Keratinocyte (primary cell): ENCODE measurements around the gene YIPF1. TPM values are rescaled to one million over a fixed set of nuclear protein-coding genes. Genes with fewer than 3 reads are reported as not detected.

Experiments used
- DNase-seq: peaks from one replicate; pipeline ENCODE4 v3.0.0-alpha.2; 2011; ENCODE audit warnings: low read depth, missing footprints, low spot score
- FAIRE-seq: peaks from 2 replicates; lab custom pipeline; 2011; peaks lifted over from hg19 to GRCh38; lab: Jason Lieb, UNC
- H2AFZ ChIP-seq: 2 replicates; pipeline ENCODE4 v1.6.0; 2012; ENCODE audit warnings: low read length, control low read depth, inconsistent platforms; ENCODE audit not compliant: control insufficient read depth
- H3K27ac ChIP-seq: 2 replicates; pipeline ENCODE4 v1.5.1; 2011; ENCODE audit warnings: low read length; ENCODE audit not compliant: control insufficient read depth, insufficient read depth
- H3K27me3 ChIP-seq: 3 replicates; pipeline ENCODE4 v1.6.0; 2011; ENCODE audit warnings: low read length; ENCODE audit not compliant: control insufficient read depth, insufficient read depth; ENCODE audit errors: extremely low read depth
- H3K36me3 ChIP-seq, 2 experiments: 2 replicates in 1 of 2; 3 replicates in 1 of 2; pipeline ENCODE4 v1.5.1; 2011; ENCODE audit warnings: low read length in 2 of 2, mild to moderate bottlenecking in 1 of 2; ENCODE audit not compliant: control insufficient read depth in 2 of 2, insufficient read depth in 2 of 2; ENCODE audit errors: extremely low read depth in 1 of 2
- H3K4me1 ChIP-seq: 3 replicates; pipeline ENCODE4 v1.5.1; 2011; ENCODE audit warnings: low read length; ENCODE audit not compliant: control insufficient read depth, insufficient read depth; ENCODE audit errors: extremely low read depth
- H3K4me2 ChIP-seq: 3 replicates; pipeline ENCODE4 v1.6.0; 2011; ENCODE audit warnings: low read depth, low read length; ENCODE audit not compliant: control insufficient read depth, insufficient read depth; ENCODE audit errors: extremely low read depth
- H3K4me3 ChIP-seq, 3 experiments: fragments of 200-600 bp in 1 of 3; sonication (generic) in 1 of 3; 2 replicates in 2 of 3; 3 replicates in 1 of 3; pipeline ENCODE4 v1.5.1; 2011 to 2016; ENCODE audit warnings: low read length in 3 of 3, mild to moderate bottlenecking in 3 of 3, control low read depth in 2 of 3, inconsistent platforms in 1 of 3, low read depth in 1 of 3, mixed read lengths in 1 of 3, mixed run types in 1 of 3, moderate library complexity in 1 of 3; ENCODE audit not compliant: control insufficient read depth in 2 of 3, insufficient read depth in 2 of 3; ENCODE audit errors: extremely low read depth in 1 of 3
- H3K79me2 ChIP-seq: 2 replicates; pipeline ENCODE4 v1.6.0; 2012; ENCODE audit warnings: low read length; ENCODE audit not compliant: control insufficient read depth, insufficient read depth
- H3K9ac ChIP-seq: 3 replicates; pipeline ENCODE4 v1.6.0; 2011; ENCODE audit warnings: low read length; ENCODE audit not compliant: control insufficient read depth, insufficient read depth; ENCODE audit errors: extremely low read depth
- H3K9me1 ChIP-seq: 3 replicates; pipeline ENCODE4 v1.6.0; 2011; ENCODE audit warnings: low read length; ENCODE audit not compliant: control insufficient read depth, insufficient read depth; ENCODE audit errors: extremely low read depth
- H3K9me3 ChIP-seq: 2 replicates; pipeline ENCODE4 v1.5.1; 2012; ENCODE audit warnings: low read depth, low read length; ENCODE audit not compliant: control insufficient read depth
- H4K20me1 ChIP-seq: 3 replicates; pipeline ENCODE4 v1.6.0; 2011; ENCODE audit warnings: low read length; ENCODE audit not compliant: control insufficient read depth, insufficient read depth; ENCODE audit errors: extremely low read depth
- EZH2 ChIP-seq: IDR thresholded peaks from one replicate; pipeline ENCODE4 v1.6.1; 2012; ENCODE audit warnings: inconsistent platforms, mild to moderate bottlenecking, low read length, moderate library complexity
- dilution Hi-C: fragments of 300-500 bp; cut with MboI; formaldehyde crosslinking; loops from one replicate; pipeline ENCODE4 v1.7.0; 2020; ENCODE audit warnings: low sequenced_read_pairs; ENCODE audit not compliant: extremely low pct_ligation_motif_present
- polyA plus RNA-seq, 5 experiments: library from polyadenylated mRNA; depleted of rRNA in 3 of 5; stranded (reverse) in 3 of 5; stranded (forward) in 1 of 5; unstranded in 1 of 5; fragments of >200 nt; gene quantifications; 1 replicate in 1 of 5; 2 replicates in 3 of 5; 3 replicates in 1 of 5; pipeline versions ENCODE4 v1.2.1 to v1.2.3, GENCODE V29; 2011 to 2012; ENCODE audit warnings: missing spikeins in 2 of 5, low read depth in 1 of 5, low replicate concordance in 1 of 5
- TF ChIP-seq, protein P1 (sequence below), 3 experiments: IDR thresholded peaks in 1 of 3; conservative IDR thresholded peaks in 1 of 3; optimal IDR thresholded peaks in 1 of 3; 2 replicates in 2 of 3; 3 replicates in 1 of 3; pipeline versions ENCODE3 to v1.5.1; 2011; ENCODE audit warnings: low read length in 3 of 3, mild to moderate bottlenecking in 3 of 3, moderate library complexity in 2 of 3, control low read depth in 1 of 3, inconsistent platforms in 1 of 3; ENCODE audit not compliant: insufficient read depth in 2 of 3; ENCODE audit errors: extremely low read depth in 1 of 3

The YIPF1 gene
- polyA plus RNA-seq, 1 donor (not counting 4 experiments of a cell fraction or from before 2014, with no cell fraction given): 43.3 TPM

DNA sequence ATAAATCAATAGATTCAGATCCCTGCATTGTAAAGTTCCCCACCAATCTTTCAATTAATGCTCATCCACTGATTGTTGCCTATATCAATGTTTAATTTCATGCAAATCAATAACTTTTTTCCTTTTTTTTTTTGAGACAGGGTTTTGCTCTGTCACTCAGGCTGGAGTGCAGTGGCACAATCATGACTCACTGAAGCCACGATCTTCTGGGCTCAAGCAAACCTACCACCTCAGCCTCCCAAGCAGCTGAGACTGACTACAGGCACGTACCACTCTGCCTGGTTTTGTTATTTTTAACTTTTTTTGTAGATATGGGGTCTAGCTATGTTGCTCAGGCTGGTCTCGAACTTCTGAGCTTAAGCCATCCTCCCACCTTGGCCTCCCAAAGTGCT lies 30.1 kb upstream of the YIPF1 start:
- no peaks in the 10 kb centered on the region for H3K9me3 ChIP-seq
- no peaks in the 10 kb centered on the region for H4K20me1 ChIP-seq
- no peaks in the 10 kb centered on the region for H3K79me2 ChIP-seq
- H3K27ac ChIP-seq: no peak overlapping the region
- FAIRE-seq: no peak
- no peaks in the 10 kb centered on the region for H3K9me1 ChIP-seq
- DNase-seq: no peak
- no peaks in the 10 kb centered on the region for H3K4me1 ChIP-seq
- H3K27me3 ChIP-seq: no peaks in the 10 kb centered on the region
- H3K9ac ChIP-seq: no peak overlapping the region
- TF ChIP-seq, protein P1, sequence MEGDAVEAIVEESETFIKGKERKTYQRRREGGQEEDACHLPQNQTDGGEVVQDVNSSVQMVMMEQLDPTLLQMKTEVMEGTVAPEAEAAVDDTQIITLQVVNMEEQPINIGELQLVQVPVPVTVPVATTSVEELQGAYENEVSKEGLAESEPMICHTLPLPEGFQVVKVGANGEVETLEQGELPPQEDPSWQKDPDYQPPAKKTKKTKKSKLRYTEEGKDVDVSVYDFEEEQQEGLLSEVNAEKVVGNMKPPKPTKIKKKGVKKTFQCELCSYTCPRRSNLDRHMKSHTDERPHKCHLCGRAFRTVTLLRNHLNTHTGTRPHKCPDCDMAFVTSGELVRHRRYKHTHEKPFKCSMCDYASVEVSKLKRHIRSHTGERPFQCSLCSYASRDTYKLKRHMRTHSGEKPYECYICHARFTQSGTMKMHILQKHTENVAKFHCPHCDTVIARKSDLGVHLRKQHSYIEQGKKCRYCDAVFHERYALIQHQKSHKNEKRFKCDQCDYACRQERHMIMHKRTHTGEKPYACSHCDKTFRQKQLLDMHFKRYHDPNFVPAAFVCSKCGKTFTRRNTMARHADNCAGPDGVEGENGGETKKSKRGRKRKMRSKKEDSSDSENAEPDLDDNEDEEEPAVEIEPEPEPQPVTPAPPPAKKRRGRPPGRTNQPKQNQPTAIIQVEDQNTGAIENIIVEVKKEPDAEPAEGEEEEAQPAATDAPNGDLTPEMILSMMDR (optimal IDR thresholded peaks at IDR 0.05 in 1 of 3, IDR thresholded peaks at IDR 0.05 in 1 of 3, conservative IDR thresholded peaks at IDR 0.05 in 1 of 3; ENCODE audit: extremely low read depth in 1 of 3, insufficient read depth in 2 of 3, low read length in 3 of 3): no peak
- no peak for TF ChIP-seq EZH2
- H3K4me2 ChIP-seq: no peak overlapping the region
- no peak overlapping the region for H3K4me3 ChIP-seq
- dilution Hi-C loops: no loop called here
- H2AFZ ChIP-seq: no peak overlapping the region
- H3K36me3 ChIP-seq: peaks cover 4% of the 10 kb centered on the region in 2 experiments

DNA sequence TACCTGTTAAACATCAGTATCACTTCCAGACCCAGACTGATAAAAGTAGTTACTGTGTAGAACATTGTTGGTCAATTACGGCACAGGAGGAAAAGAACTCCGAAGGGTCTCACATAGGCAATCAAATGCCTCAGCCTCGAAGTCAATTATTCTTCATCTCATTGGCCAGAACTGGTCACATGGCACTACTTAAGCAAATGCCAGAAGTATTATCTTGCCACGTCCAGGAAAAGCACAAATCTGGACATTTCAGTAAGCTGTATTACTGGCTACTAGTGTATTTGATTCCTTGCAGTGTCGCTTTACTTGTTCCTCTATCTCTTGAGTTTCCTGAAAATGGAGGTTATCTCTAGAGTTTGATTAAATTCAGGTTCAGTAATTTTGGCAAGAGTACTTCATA lies 28.7 kb upstream of the YIPF1 start:
- H3K9me1 ChIP-seq: no peaks in the 10 kb centered on the region
- no peak for FAIRE-seq
- H3K27me3 ChIP-seq: no peaks in the 10 kb centered on the region
- no peak overlapping the region for H3K27ac ChIP-seq
- no peak overlapping the region for H2AFZ ChIP-seq
- no peak for DNase-seq
- H4K20me1 ChIP-seq: no peaks in the 10 kb centered on the region
- TF ChIP-seq, protein P1 (optimal IDR thresholded peaks at IDR 0.05 in 1 of 3, IDR thresholded peaks at IDR 0.05 in 1 of 3, conservative IDR thresholded peaks at IDR 0.05 in 1 of 3; ENCODE audit: extremely low read depth in 1 of 3, insufficient read depth in 2 of 3, low read length in 3 of 3): no peak
- TF ChIP-seq EZH2: no peak
- dilution Hi-C loops: no loop called here
- H3K4me3 ChIP-seq: no peak overlapping the region
- H3K4me1 ChIP-seq: no peaks in the 10 kb centered on the region
- H3K79me2 ChIP-seq: no peaks in the 10 kb centered on the region
- no peak overlapping the region for H3K4me2 ChIP-seq
- H3K9me3 ChIP-seq: no peaks in the 10 kb centered on the region
- no peak overlapping the region for H3K9ac ChIP-seq
- H3K36me3 ChIP-seq: peaks cover 4% of the 10 kb centered on the region in 2 experiments
